Fibroblast of upper back skin (primary cell): Measurements from ENCODE around the gene CDKL2.
A peak's percentile ranks its signal among the peaks of the same experiment; 100 is the strongest.
"Not testable (repeated sequence)": the region's sequence is repeated elsewhere in the genome, so short reads cannot be mapped to it uniquely, and the experiment has no call there.

Experiments
- DNase-seq: peaks from one replicate; pipeline ENCODE4 v3.0.0-alpha.2; 2013

The CDKL2 gene

GRCh38 chr4:75547647-75548387, 82.5 kb downstream of the CDKL2 start:
- DNase-seq, result peak; percentile 63

- peak; percentile 79 for DNase-seq
These were observed 84.8 kb downstream of the CDKL2 start for GRCh38 chr4:75545526-75545925.

GRCh38 chr4:75544870-75545269, 85.5 kb downstream of the CDKL2 start:
- DNase-seq, result no peak

GRCh38 chr4:75544220-75544619, 86.1 kb downstream of the CDKL2 start:
- DNase-seq, result peak; percentile 3

- peak; percentile 90 for DNase-seq
These were observed 87.5 kb downstream of the CDKL2 start for GRCh38 chr4:75542824-75543223.

GRCh38 chr4:75537308-75537707, 93.0 kb downstream of the CDKL2 start:
- not testable (repeated sequence) for DNase-seq

- DNase-seq, result not testable (repeated sequence)
These were observed 96.4 kb downstream of the CDKL2 start for GRCh38 chr4:75533926-75534325.

- DNase-seq, result not testable (repeated sequence)
These were observed 96.9 kb downstream of the CDKL2 start for GRCh38 chr4:75533339-75533887.

GRCh38 chr4:75531536-75532143, 98.7 kb downstream of the CDKL2 start:
- not testable (repeated sequence) for DNase-seq

- no peak for DNase-seq
These were observed 99.6 kb downstream of the CDKL2 start for GRCh38 chr4:75530556-75531322.
